ENCODE results near the gene PTPRD. TPM values are rescaled to one million over a fixed set of nuclear protein-coding genes. Genes with fewer than 3 reads are reported as not detected.

PTPRD gene
- total RNA-seq, 1 experiment from 2014 or later: 69.6 TPM

DNA sequence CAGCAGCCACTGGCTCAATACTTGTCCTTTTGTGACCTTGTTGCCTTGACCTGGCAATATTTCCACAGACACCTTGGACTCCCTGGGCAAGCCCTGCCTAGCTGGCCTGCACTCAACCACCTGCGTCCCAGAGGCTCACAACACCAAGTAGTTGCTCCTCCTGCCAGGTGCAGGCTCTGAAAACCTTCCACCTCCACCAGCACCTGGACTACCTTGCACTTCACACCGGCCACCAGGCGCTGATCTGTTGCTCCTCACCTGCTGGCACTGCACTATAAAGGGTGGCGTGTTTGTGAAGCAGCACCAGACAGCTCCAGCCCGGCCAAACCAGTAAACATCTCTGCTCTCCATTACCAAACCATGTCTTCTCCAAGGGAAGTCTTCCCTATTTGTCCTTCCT is 997.7 kb downstream of the PTPRD start:
- no peaks in the 10 kb centered on the region for H3K27me3 Mint-ChIP-seq (ENCODE audit: low read depth)

GRCh38 chr9:9614607-9615006 is 998.2 kb downstream of the PTPRD start:
- Mint-ChIP-seq H3K27me3 (ENCODE audit: low read depth) (no peaks in the 10 kb centered on the region), H3K4me3 (no peak overlapping the region), H3K4me1 (peaks cover 6% of the 10 kb centered on the region), H3K27ac (no peak overlapping the region), H3K9me3 (no peaks in the 10 kb centered on the region), H3K36me3 (no peaks in the 10 kb centered on the region)
- no peak for DNase-seq (ENCODE audit: low spot score)
- POLR2A ChIA-PET: no interaction called here
- no peak for ATAC-seq
- CTCF ChIA-PET: no interaction called here
- no peak for TF ChIP-seq ATF6 (CRISPR knock-in tag; IDR thresholded peaks at IDR 0.05)
- TF ChIP-seq STAT6 (CRISPR knock-in tag; conservative IDR thresholded peaks at IDR 0.05; ENCODE audit: low read depth): no peak
- no peak for TF ChIP-seq AFF4 (CRISPR knock-in tag; IDR thresholded peaks at IDR 0.05; ENCODE audit: borderline replicate concordance)
- TF ChIP-seq ZNF219 (CRISPR knock-in tag; IDR thresholded peaks at IDR 0.05; ENCODE audit: borderline replicate concordance): no peak
- TF ChIP-seq ZNF532 (CRISPR knock-in tag; IDR thresholded peaks at IDR 0.05; ENCODE audit: borderline replicate concordance): no peak
- TF ChIP-seq ZBTB21 (CRISPR knock-in tag; IDR thresholded peaks at IDR 0.05; ENCODE audit: borderline replicate concordance): no peak

More for the DNA sequence above, 997.7 kb downstream of the PTPRD start:
- DNase-seq (ENCODE audit: low spot score) (peak; percentile 13), ATAC-seq (peak; percentile 58)
- H3K27ac Mint-ChIP-seq: no peak overlapping the region
- CTCF ChIA-PET: no interaction called here
- H3K9me3 Mint-ChIP-seq: no peaks in the 10 kb centered on the region
- peaks cover 6% of the 10 kb centered on the region for H3K4me1 Mint-ChIP-seq
- POLR2A ChIA-PET: no interaction called here
- TF ChIP-seq ATF1 (CRISPR knock-in tag; IDR thresholded peaks at IDR 0.05) (no peak), NFATC4 (CRISPR knock-in tag; IDR thresholded peaks at IDR 0.05) (no peak), ZNF219 (CRISPR knock-in tag; IDR thresholded peaks at IDR 0.05; ENCODE audit: borderline replicate concordance) (no peak), CREB1 (CRISPR knock-in tag; IDR thresholded peaks at IDR 0.05) (no peak), ZNF423 (CRISPR knock-in tag; IDR thresholded peaks at IDR 0.05) (no peak), TEAD1 (CRISPR knock-in tag; IDR thresholded peaks at IDR 0.05) (no peak), NFYB (CRISPR knock-in tag; conservative IDR thresholded peaks at IDR 0.05; ENCODE audit: low read depth) (no peak), AFF4 (CRISPR knock-in tag; IDR thresholded peaks at IDR 0.05; ENCODE audit: borderline replicate concordance) (no peak), FOXJ3 (CRISPR knock-in tag; IDR thresholded peaks at IDR 0.05; ENCODE audit: borderline replicate concordance) (no peak), GABPB1 (CRISPR knock-in tag; IDR thresholded peaks at IDR 0.05) (no peak), ZNF671 (CRISPR knock-in tag; IDR thresholded peaks at IDR 0.05) (no peak), MXD4 (CRISPR knock-in tag; IDR thresholded peaks at IDR 0.05; ENCODE audit: borderline replicate concordance) (no peak), NR1H2 (CRISPR knock-in tag; IDR thresholded peaks at IDR 0.05) (no peak), ZNF263 (CRISPR knock-in tag; IDR thresholded peaks at IDR 0.05; ENCODE audit: low read depth) (no peak)
- TF ChIP-seq, protein P1, sequence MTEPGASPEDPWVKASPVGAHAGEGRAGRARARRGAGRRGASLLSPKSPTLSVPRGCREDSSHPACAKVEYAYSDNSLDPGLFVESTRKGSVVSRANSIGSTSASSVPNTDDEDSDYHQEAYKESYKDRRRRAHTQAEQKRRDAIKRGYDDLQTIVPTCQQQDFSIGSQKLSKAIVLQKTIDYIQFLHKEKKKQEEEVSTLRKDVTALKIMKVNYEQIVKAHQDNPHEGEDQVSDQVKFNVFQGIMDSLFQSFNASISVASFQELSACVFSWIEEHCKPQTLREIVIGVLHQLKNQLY (CRISPR knock-in tag; IDR thresholded peaks at IDR 0.05): no peak
- H3K36me3 Mint-ChIP-seq: no peaks in the 10 kb centered on the region
- no peak overlapping the region for H3K4me3 Mint-ChIP-seq
